H9 (cell line): ENCODE results near the gene MICB. TPM values are rescaled to one million over a fixed set of nuclear protein-coding genes. Genes with fewer than 3 reads are reported as not detected.

Experiments used
- DNase-seq: peaks from one replicate; pipeline ENCODE4 v3.0.0-alpha.2; 2017
- H2AFZ ChIP-seq: one replicate; pipeline ENCODE4 v1.6.1; 2013; ENCODE audit warnings: mild to moderate bottlenecking, low read length, control low read depth, moderate library complexity
- H2AK5ac ChIP-seq: 2 replicates; pipeline ENCODE4 v1.6.1; 2013; ENCODE audit warnings: low read length, control low read depth, mixed read lengths; ENCODE audit not compliant: insufficient read length
- H2BK120ac ChIP-seq: one replicate; pipeline ENCODE4 v1.6.1; 2013; ENCODE audit warnings: low read depth, mild to moderate bottlenecking, low read length, control low read depth, inconsistent platforms; ENCODE audit not compliant: poor library complexity, severe bottlenecking
- H2BK12ac ChIP-seq: 2 replicates; pipeline ENCODE4 v1.6.1; 2013; ENCODE audit warnings: low read length, control low read depth, mixed read lengths, low read depth; ENCODE audit not compliant: insufficient read length
- H2BK15ac ChIP-seq: 2 replicates; pipeline ENCODE4 v1.6.1; 2013; ENCODE audit warnings: low read depth, low read length, control low read depth
- H2BK20ac ChIP-seq: one replicate; pipeline ENCODE4 v1.6.1; 2013; ENCODE audit warnings: low read depth, mild to moderate bottlenecking, low read length, control low read depth, inconsistent platforms; ENCODE audit not compliant: poor library complexity, severe bottlenecking
- H2BK5ac ChIP-seq: 2 replicates; pipeline ENCODE4 v1.6.1; 2013; ENCODE audit warnings: low read length, control low read depth, mixed read lengths; ENCODE audit not compliant: insufficient read length
- H3K14ac ChIP-seq: 2 replicates; pipeline ENCODE4 v1.6.1; 2013; ENCODE audit warnings: low read length, control low read depth; ENCODE audit not compliant: insufficient read depth
- H3K18ac ChIP-seq: 2 replicates; pipeline ENCODE4 v1.6.1; 2013; ENCODE audit warnings: low read depth, mild to moderate bottlenecking, mixed read lengths, low read length, control low read depth; ENCODE audit not compliant: insufficient read length
- H3K23ac ChIP-seq: 2 replicates; pipeline ENCODE4 v1.6.1; 2013; ENCODE audit warnings: low read length, control low read depth, mixed read lengths, low read depth; ENCODE audit not compliant: insufficient read length
- H3K23me2 ChIP-seq: 2 replicates; pipeline ENCODE4 v1.6.1; 2013; ENCODE audit warnings: low read depth, mild to moderate bottlenecking, mixed read lengths, low read length, control low read depth; ENCODE audit not compliant: insufficient read length, poor library complexity, severe bottlenecking
- H3K27ac ChIP-seq: 2 replicates; pipeline ENCODE4 v1.5.1; 2013; ENCODE audit warnings: low read length, control low read depth, mixed read lengths, low read depth; ENCODE audit not compliant: insufficient read length
- H3K27me3 ChIP-seq: 2 replicates; pipeline ENCODE4 v1.6.1; 2013; ENCODE audit warnings: low read length, control low read depth, inconsistent platforms; ENCODE audit not compliant: insufficient read depth
- H3K4ac ChIP-seq: 2 replicates; pipeline ENCODE4 v1.6.1; 2013; ENCODE audit warnings: low read depth, mild to moderate bottlenecking, control low read depth, inconsistent platforms, low read length, moderate library complexity
- H3K4me1 ChIP-seq: 2 replicates; pipeline ENCODE4 v1.6.1; 2013; ENCODE audit warnings: low read length, control low read depth, inconsistent platforms; ENCODE audit not compliant: insufficient read depth
- H3K4me2 ChIP-seq: 2 replicates; pipeline ENCODE4 v1.6.1; 2013; ENCODE audit warnings: low read length, control low read depth, mixed read lengths; ENCODE audit not compliant: insufficient read length, insufficient read depth
- H3K56ac ChIP-seq: 2 replicates; pipeline ENCODE4 v1.6.1; 2013; ENCODE audit warnings: low read depth, mild to moderate bottlenecking, mixed read lengths, low read length, control low read depth; ENCODE audit not compliant: insufficient read length
- H3K79me1 ChIP-seq: 2 replicates; pipeline ENCODE4 v1.6.1; 2013; ENCODE audit warnings: low read depth, mild to moderate bottlenecking, moderate library complexity, low read length, control low read depth, inconsistent platforms; ENCODE audit not compliant: insufficient read depth, poor library complexity, severe bottlenecking
- H3K79me2 ChIP-seq: 2 replicates; pipeline ENCODE4 v1.6.1; 2013; ENCODE audit warnings: low read length, control low read depth, inconsistent platforms; ENCODE audit not compliant: insufficient read depth
- H3K9ac ChIP-seq: 2 replicates; pipeline ENCODE4 v1.6.1; 2013; ENCODE audit warnings: low read length, control low read depth, mixed read lengths; ENCODE audit not compliant: insufficient read length; ENCODE audit errors: extremely low read depth
- H3K9me3 ChIP-seq: one replicate; pipeline ENCODE4 v1.6.1; 2013; ENCODE audit warnings: low read depth, low read length, inconsistent platforms; ENCODE audit not compliant: control insufficient read depth
- H3T11ph ChIP-seq: one replicate; pipeline ENCODE4 v1.6.1; 2013; ENCODE audit warnings: mild to moderate bottlenecking, low read length, control low read depth, inconsistent platforms
- H4K20me1 ChIP-seq: one replicate; pipeline ENCODE4 v1.6.1; 2013; ENCODE audit not compliant: control insufficient read depth, insufficient read length, insufficient read depth
- H4K5ac ChIP-seq: 2 replicates; pipeline ENCODE4 v1.6.1; 2013; ENCODE audit warnings: low read depth, mild to moderate bottlenecking, mixed read lengths, low read length, control low read depth; ENCODE audit not compliant: insufficient read length
- H4K8ac ChIP-seq: replicated peaks from 2 replicates; pipeline ENCODE4 v1.6.1; 2013; ENCODE audit warnings: low read length, control low read depth, mixed read lengths, low read depth; ENCODE audit not compliant: insufficient read length
- H4K91ac ChIP-seq: 2 replicates; pipeline ENCODE4 v1.6.1; 2013; ENCODE audit warnings: low read depth, mild to moderate bottlenecking, moderate library complexity, mixed read lengths, low read length, control low read depth; ENCODE audit not compliant: insufficient read length
- H3K27ac Mint-ChIP-seq, 3 experiments: 2 replicates in 2 of 3; 3 replicates in 1 of 3; pipeline ENCODE4 v1.8.0; 2020 to 2021; ENCODE audit warnings: mixed read lengths in 3 of 3, mild to moderate bottlenecking in 1 of 3, moderate library complexity in 1 of 3
- H3K27me3 Mint-ChIP-seq: 2 replicates; pipeline ENCODE4 v1.8.0; 2021; ENCODE audit warnings: low read depth, mild to moderate bottlenecking, moderate library complexity, mixed read lengths
- H3K36me3 Mint-ChIP-seq, 3 experiments: 2 replicates in 2 of 3; 3 replicates in 1 of 3; pipeline ENCODE4 v1.8.0; 2020 to 2021; ENCODE audit warnings: low read depth in 3 of 3, mixed read lengths in 3 of 3; ENCODE audit not compliant: insufficient read depth in 1 of 3
- H3K4me1 Mint-ChIP-seq, 2 experiments: 2 replicates each; pipeline ENCODE4 v1.8.0; 2020; ENCODE audit warnings: mixed read lengths in 2 of 2
- H3K4me3 Mint-ChIP-seq, 2 experiments: 2 replicates in 1 of 2; 3 replicates in 1 of 2; pipeline ENCODE4 v1.8.0; 2020 to 2021; ENCODE audit warnings: mild to moderate bottlenecking in 2 of 2, mixed read lengths in 2 of 2, moderate library complexity in 1 of 2
- H3K9me3 Mint-ChIP-seq, 2 experiments: 2 replicates in 1 of 2; 3 replicates in 1 of 2; pipeline ENCODE4 v1.8.0; 2020; ENCODE audit warnings: mild to moderate bottlenecking in 2 of 2, mixed read lengths in 2 of 2, moderate library complexity in 1 of 2
- CTCF ChIP-seq: fragments of 200-600 bp; sonication (generic); conservative IDR thresholded peaks from 3 replicates; pipeline ENCODE4 v1.8.0; 2021; ENCODE audit warnings: antibody characterized with exemption, mild to moderate bottlenecking
- WGBS: extraction: QIAGEN DNeasy Blood & Tissue Kit; methylation state at CpG from one replicate; pipeline ENCODE4 v1.1.7; 2013; ENCODE audit warnings: missing lambda C conversion rate, low lambda C conversion rate, mixed read lengths; ENCODE audit not compliant: insufficient read length; ENCODE audit errors: extremely low coverage; 5-methylcytosine and 5-hydroxymethylcytosine counted together
- total RNA-seq: library from RNA; stranded (reverse); gene quantifications from 2 replicates; pipeline ENCODE4 v1.2.1, GENCODE V29; 2021

MICB gene
- total RNA-seq, 1 experiment from 2014 or later, result 6.2 TPM

- peak overlapping the region; percentile 99 to 100 (median 100) for H3K27ac Mint-ChIP-seq
- Histone ChIP-seq H3K56ac (peak overlapping the region; percentile 80), H2BK120ac (peak overlapping the region; percentile 87), H3K9me3 (no peaks in the 10 kb centered on the region), H3K4me1 (peaks cover 2% of the 10 kb centered on the region; the same call in 1 of the 2 replicates), H2BK15ac (no peak overlapping the region), H3K18ac (peak overlapping the region; percentile 96), H3K23ac (no peak overlapping the region), H4K91ac (peak overlapping the region; percentile 9), H3K14ac (peak overlapping the region; percentile 64), H3K79me1 (peaks cover 5% of the 10 kb centered on the region), H3K9ac (peak overlapping the region; percentile 100), H3K4ac (peak overlapping the region; percentile 88; the same call in 1 of the 2 replicates), H4K5ac (peak overlapping the region; percentile 99), H3K79me2 (peaks cover 31% of the 10 kb centered on the region), H3K27ac (peak overlapping the region; percentile 96), H4K20me1 (no peaks in the 10 kb centered on the region), H3K4me2 (peak overlapping the region; percentile 59), H3K27me3 (no peaks in the 10 kb centered on the region), H2AK5ac (peak overlapping the region; percentile 56), H2BK5ac (peak overlapping the region; percentile 100), H2BK20ac (no peak overlapping the region), H3T11ph (peak overlapping the region; percentile 91), H2AFZ (no peak overlapping the region), H2BK12ac (no peak overlapping the region), H3K23me2 (peaks cover 5% of the 10 kb centered on the region), H4K8ac (peak overlapping the region; percentile 85)
- H3K4me1 Mint-ChIP-seq, result peaks cover 42 to 45% of the 10 kb centered on the region in 2 experiments
- no peak for DNase-seq
- peaks cover 46 to 54% (median 53%) of the 10 kb centered on the region in 3 experiments for H3K36me3 Mint-ChIP-seq
- H3K27me3 Mint-ChIP-seq, result no peaks in the 10 kb centered on the region
- peak overlapping the region; percentile 98 to 99 for H3K4me3 Mint-ChIP-seq
- TF ChIP-seq CTCF, result no peak
- no CpG with 5 or more reads among the region's 21 CpGs for WGBS
- no peaks in the 10 kb centered on the region; a peak in 1 of 5 replicates for H3K9me3 Mint-ChIP-seq
Observed at GRCh38 chr6:31541059-31541657, 43.2 kb downstream of the MICB start.
